GM10266 (cell line): ENCODE data around the gene C1QL1.

ENCODE experiments used
- DNase-seq: peaks from one replicate; pipeline ENCODE4 v3.0.0; 2012; ENCODE audit errors: extremely low spot score
- TF ChIP-seq, protein P1 (sequence below): IDR thresholded peaks from 2 replicates; pipeline ENCODE4 v1.5.1; 2012; ENCODE audit warnings: mild to moderate bottlenecking, low read depth; ENCODE audit not compliant: control insufficient read depth, insufficient read depth; ENCODE audit errors: missing control alignments

The C1QL1 gene

DNA sequence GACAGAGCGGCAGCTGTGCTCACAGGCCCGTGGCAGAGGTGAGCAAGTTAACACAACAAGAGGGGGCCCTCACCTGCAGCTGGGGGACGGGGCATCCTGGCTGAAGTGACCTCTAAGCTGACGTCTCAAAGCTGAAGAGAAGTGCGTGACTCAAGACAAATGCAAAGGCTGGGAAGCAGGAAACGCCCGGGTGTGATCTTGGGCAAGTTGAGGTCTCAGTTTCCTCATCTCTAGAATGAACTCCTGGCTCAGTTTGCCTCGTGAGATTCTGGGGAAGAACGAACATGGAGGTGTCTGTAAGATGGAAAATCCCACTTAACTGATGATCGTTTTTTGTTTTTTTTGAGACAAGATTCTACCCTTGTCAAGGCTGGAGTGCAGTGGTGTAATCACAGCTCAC lies 40.1 kb upstream of the C1QL1 start:
- DNase-seq: no peak
- TF ChIP-seq, protein P1, sequence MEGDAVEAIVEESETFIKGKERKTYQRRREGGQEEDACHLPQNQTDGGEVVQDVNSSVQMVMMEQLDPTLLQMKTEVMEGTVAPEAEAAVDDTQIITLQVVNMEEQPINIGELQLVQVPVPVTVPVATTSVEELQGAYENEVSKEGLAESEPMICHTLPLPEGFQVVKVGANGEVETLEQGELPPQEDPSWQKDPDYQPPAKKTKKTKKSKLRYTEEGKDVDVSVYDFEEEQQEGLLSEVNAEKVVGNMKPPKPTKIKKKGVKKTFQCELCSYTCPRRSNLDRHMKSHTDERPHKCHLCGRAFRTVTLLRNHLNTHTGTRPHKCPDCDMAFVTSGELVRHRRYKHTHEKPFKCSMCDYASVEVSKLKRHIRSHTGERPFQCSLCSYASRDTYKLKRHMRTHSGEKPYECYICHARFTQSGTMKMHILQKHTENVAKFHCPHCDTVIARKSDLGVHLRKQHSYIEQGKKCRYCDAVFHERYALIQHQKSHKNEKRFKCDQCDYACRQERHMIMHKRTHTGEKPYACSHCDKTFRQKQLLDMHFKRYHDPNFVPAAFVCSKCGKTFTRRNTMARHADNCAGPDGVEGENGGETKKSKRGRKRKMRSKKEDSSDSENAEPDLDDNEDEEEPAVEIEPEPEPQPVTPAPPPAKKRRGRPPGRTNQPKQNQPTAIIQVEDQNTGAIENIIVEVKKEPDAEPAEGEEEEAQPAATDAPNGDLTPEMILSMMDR: no peak

DNA sequence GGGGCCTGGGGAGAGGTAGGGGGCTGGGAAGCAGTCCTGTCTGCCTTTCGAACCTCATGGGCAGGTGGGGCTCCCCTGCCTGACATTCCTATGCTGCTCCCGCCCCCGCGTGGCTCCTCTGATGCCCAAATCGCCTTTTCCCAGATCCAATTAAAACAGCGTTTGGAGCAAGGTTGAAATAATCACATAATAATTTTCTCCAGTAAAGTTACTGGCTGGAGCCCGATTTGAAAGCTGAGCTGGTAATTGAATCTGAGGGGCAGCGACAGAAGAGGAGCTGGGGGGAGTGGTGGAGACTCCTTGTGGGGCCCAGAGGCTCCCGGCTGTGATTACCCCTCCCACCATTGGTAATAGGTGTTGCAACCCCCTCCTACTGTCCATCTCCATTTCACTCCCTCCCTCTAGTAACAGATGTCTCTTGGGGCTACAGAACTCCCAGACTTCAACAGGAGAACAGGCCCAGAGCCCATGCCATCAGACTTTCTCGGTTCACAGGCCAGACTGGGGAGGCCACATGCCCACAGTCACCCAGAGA lies 38.9 kb upstream of the C1QL1 start:
- TF ChIP-seq, protein P1: no peak
- DNase-seq: no peak

DNA sequence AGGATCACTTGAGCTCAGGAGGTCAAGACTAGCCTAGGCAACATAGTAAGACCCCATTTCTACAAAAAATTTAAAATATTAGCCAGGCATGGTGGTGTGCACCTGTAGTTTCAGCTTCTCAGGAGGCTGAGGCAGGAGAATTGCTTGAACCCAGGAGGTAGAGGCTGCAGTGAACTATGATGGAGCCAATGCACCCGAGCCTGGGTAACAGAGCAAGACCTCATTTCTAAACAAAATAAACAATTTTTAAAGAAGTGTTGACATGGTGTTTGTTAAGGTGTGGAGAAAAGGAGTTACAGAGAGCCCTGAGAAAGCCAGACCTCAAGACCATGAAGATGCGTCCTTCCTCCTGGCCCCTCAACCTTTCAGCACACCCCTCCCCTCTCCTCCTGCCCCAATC lies 37.6 kb upstream of the C1QL1 start:
- TF ChIP-seq, protein P1: no peak
- no peak for DNase-seq

DNA sequence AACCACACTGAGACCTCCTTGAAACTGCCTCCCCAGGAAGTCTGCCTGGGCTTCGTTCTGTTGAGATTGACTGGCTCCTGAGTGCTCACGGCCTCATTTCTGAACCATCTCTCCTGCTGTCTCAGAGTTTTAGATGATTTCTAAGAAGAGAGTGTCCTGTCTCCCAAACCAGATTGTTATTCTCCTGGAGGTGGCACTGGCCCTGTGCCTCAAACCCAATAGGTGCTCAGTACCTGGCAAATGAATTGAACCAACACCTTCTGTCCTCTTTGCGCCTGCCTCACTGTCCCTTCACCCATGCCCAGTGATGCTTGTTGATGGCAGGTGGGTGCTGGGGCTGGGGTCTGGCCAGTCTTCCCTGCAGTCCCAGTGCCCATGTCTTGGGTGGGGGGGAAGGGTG lies 36.3 kb upstream of the C1QL1 start:
- no peak for DNase-seq
- TF ChIP-seq, protein P1: no peak

DNA sequence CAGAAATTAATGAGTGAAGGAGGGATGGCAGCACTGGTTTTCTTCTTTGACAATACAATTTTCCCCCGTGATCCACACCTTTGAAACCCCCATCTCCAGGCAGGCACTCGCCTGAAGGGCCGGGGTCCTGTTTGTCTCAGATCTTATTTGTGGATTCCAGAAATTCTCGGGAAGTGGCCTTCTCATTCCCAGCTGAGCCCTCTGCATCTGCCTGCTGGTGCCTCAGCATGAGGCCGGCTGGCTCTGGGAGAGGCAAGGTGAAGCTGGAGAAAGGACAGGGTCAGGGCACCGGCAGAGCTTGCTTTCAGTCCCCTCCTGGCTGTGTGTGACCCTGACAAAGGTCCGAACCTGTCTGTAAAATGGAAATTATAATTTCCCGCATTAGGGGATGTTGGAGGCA lies 35.8 kb upstream of the C1QL1 start:
- TF ChIP-seq, protein P1: no peak
- DNase-seq: no peak

DNA sequence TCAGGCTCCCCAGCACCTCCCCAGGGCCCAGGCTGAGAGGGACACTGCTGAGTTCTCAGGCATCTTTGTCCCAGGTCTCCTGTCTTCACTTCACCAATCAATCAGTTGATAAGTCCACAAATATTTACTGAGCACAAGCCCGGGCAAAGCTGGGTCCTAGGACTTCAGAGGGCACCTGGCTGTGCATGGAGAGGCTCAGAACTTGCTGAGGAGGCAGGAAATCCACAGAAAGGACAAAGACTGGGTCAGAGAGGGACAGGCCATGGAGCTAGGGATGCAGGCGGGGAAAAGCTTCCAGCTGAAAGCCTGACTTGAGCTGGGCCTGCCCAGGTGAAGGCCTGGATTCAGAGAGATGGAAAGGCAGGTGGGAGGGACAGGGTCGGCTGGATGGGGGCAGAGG lies 33.2 kb upstream of the C1QL1 start:
- no peak for DNase-seq
- TF ChIP-seq, protein P1: no peak

DNA sequence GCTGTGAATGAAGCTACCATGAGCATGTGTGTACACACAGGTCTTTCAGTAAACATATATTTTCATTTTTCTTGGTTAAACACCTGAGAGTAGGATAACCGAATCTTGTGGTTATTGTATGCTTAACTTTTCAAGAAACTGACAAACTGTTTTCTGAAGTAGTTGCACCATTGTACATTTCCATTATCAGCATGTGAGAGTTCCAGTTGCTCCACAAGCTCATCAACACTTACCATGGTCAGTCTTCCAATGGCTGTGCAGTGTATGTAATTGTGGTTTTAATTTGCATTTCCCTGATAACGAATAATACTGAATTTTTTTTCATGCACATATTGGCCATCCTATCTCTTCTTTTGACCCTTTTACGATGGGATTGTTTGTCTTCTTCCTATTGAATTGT lies 31.3 kb upstream of the C1QL1 start:
- no peak for DNase-seq
- TF ChIP-seq, protein P1: no peak

DNA sequence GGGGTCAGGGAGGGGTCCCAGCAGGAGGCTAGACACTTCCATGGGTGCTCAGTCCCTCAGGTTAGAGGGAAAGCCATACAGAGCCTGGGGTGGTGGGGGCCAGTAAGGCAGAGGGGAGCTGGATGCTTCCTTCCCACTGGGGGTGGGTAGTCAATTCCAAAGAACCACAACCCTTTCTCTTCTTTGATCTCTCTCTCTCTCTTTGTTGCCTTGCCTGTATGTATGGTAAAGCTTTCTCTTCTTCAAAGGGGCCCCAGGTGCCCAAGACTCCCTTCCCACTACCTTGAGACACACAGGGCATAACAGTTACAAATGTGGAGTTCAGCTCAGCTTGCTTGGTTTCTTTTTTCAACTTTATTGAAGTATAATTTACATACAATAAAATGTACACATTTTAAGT lies 30.5 kb upstream of the C1QL1 start:
- DNase-seq: no peak
- TF ChIP-seq, protein P1: no peak
